Inferior parietal cortex (tissue), 1 donor: Measurements from ENCODE around the gene C8G.

Experiments
- DNase-seq: peaks from one replicate; pipeline ENCODE4 v3.0.0-alpha.2; 2016; ENCODE audit errors: extremely low spot score

The C8G gene

GRCh38 chr9:136982232-136983051 lies 37.4 kb downstream of the C8G start, which contains the start of gene LCNL1:
Gene LCNL1 (plus strand): TSS chr9:136982993. CDS start chr9:136983587, 594 bp downstream.
- DNase-seq = no peak

DNA sequence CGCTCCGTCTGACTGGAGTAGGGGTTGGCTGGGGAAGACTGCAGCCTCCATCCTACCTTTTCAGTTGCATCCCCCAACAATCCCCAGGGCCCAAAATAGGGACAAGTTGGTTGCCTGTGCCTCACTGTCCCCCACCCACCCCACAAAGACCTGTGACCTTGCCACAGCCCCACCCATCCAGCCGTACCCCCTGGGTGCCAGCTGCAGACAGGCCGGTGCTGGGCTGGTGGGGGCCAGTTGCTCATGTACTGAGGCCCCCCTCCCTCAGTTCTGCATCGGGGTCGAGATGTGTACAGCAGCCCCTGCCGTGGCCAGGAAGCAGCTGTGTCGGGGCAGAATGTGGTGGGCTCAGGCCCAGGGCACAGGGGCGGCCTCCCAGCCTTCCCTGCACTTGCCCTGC lies 38.1 kb downstream of the C8G start:
- no peak for DNase-seq

DNA sequence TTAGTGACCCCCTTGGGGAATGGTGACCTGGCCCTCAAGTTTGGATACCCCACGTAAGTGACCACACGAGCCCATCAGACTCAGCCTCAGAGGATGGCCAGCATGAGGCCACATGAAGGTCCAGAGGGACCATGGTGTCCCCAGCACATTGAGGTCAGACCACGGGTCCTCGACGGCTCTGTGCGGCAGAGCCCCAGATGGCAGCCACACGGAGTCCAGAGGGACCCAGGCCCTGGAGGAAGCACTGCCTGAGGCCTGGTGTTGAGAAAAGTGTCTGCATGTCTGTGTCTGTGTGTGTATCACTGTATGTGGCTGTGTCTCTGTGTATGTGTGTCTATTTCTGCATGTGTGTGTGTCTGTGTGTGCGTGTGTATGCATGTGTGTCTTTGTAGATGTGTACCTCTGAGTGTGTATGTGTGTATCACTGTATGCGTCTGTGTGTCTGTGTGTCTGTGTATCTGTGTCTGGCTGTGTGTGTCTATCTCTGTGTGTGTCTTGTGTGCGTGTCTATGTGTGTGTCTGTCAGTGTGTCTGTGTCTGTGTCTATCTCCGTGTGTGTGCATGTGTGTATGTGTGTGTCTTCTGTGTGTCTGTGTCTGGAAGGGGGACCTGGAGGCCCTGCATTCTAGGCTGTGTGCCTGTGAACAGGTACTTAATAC lies 38.7 kb downstream of the C8G start:
- no peak for DNase-seq

DNA sequence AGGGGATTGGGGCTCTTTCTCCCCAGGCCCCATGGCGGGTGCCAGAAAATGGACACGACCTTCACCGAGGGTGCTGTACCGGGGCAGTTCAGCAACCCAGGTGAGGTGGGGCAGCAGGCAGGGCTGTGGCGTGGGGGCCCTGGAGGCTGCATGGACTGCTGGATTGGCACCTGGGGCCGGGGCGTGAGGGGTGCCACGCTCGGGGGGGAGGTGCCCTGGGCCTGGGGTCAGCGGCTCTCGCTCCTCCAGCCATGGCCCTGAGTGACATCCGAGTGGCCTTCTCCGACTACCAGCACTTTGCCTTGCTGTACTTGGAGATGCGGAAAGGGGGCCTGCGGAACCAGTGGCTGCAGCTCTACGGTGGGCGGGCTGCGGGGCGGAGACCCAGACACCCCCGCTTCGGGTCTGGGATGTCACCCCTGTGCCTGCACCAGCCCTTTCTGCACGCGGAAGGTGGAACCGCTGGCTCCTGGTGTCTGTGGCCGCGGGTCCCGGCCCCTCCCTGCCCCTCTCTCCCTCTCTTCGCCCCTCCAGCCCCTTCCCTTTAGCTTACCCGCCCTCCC lies 39.5 kb downstream of the C8G start:
- DNase-seq = no peak

DNA sequence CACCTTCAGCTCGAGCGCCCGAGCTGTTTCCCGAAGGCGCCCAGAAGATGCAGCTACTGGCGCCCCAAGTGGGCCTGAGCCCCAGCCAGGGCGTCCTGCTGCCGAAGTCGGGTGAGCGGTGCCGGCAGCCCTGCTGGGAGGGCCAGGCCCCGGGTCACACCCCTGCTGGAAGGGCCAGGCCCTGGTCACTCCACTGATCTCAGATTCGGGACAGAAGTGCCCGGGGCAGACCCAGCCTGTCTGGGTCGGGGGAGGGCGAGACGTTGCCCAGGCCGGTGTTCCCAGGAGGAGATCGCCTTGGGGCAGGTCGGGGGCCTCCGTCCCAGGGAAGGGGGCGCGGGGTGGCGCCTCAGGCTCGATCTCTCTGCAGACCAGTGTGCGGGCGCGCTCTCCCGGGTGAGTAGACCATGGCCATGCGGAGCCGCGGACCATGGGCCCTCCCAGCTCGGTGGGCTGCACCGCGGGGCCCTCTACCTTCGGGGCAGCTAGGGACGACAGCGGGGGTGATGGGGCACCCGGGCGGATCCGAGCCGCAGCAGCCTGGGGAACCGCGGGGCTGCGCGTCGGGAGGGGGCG lies 40.1 kb downstream of the C8G start:
- DNase-seq = no peak

DNA sequence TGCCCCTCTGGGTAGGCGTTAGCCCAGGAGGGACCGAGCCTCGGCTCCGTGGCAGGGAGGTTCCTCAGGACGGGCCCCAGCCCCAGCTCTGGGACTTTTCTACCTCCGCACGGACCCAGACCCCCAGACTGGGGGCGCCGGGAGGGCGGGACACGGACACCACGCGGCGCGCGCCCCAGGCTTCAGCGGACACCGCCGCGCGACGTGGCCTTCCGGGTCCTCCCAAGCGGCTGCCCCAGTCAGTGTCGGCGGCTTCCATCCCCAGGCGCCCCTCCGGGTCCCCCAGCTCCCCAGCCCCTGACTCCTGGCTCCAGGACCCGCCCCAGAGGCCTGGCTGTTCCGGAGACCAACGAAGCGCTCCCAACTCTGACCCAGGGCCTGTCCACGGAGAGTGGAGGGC lies 40.8 kb downstream of the C8G start:
- DNase-seq = no peak

DNA sequence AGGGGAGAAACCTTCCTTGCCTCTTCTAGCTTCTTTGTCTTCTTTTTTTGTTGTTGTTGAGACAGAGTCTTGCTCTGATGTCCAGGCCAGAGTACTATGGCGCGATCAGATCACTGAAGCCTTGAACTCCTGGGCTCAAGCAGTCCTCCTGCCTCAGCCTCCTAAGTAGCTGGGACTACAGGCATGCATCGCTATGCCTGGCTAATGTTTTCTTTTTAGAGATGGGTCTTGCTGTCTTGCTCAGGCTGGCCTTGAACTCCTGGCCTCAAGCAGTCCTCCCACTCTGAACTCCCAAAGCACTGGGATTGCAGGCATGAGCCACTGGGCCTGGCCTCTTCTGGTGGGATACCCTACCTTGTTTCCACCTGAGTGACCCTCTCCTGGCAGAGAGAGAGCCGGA lies 43.8 kb downstream of the C8G start:
- DNase-seq = no peak

DNA sequence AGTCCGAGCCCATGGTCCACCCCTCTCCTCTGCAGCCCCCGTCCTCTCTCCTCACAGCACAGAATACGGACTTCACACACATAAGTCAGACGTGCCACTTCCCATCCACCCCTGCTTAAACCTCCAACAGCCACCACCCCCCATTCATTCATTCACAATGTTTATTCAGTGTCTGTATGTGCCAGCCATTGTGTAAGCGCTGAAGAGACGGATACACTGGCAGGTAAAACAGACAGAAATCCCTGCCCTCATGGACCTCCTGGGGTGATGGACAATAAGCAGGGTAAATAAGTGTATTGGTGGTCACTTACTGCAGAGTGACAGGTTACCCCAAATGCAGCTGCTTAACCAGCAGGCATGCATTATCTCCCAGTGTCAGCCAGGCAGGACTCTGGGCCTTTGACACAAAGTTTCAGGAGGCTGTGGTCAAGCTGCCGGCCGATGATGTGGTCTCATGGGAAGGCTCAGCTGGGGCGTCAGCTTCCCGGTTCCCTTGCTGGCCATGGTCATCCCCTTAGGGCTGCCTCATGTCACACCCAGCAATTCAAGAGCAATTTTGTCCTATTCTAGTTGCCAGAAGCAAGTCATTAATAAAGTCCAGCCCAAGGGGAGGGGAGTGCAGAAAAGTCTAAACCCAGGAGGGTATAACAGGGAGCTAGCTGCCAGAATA lies 45.3 kb downstream of the C8G start:
- DNase-seq = no peak

GRCh38 chr9:136991993-136992818 lies 47.2 kb downstream of the C8G start, which contains the start of gene PAXX:
Gene PAXX (plus strand): TSS chr9:136992422. CDS start chr9:136992444, 22 bp downstream.
- DNase-seq = peak; percentile 78

GRCh38 chr9:136992819-136993369 lies 47.9 kb downstream of the C8G start:
- no peak for DNase-seq

DNA sequence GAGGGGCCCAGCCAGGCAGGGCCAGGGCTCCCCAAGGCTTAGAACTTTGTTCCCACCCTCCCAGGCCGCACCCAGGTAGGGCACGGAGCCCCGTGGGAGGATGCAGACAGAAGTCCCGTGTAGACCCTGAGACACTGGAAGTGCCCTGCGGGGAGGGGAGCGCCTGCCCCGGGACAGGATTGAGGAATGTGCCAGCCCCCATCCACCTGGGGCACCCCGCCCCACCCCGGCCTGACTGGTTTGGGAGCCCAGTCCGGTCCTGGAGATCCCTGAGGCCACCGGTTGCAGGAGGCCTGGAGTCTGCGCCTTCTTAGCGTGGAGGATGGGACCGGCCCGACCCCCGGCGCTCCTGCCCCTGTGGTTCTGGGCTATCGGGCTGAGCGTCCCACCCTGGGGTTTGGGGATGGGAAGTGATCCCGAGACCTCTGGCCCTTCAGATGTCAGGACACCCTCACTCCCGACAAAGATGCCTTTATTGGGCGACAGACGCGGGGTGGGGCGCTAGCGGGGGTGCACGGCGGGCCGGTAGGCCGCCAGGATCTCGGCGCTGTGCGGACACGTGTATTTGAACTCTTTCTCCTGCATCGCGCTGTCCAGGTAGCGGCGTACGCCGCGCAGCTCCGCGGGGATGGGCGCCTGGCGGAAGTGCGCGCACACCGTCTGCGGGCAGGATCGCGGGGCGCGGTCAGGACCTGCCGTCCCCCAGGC lies 49.3 kb downstream of the C8G start:
- no peak for DNase-seq

- no peak for DNase-seq
These were observed 49.8 kb downstream of the C8G start for GRCh38 chr9:136994888-136995230.

- no peak for DNase-seq
These were observed 50.3 kb downstream of the C8G start for GRCh38 chr9:136995362-136995761.

- no peak for DNase-seq
These were observed 50.8 kb downstream of the C8G start for GRCh38 chr9:136995772-136996311.
